Myocyte (in vitro differentiated cells): Measurements from ENCODE around the gene CEP68. TPM values are rescaled to one million over a fixed set of nuclear protein-coding genes. Genes with fewer than 3 reads are reported as not detected.
"Not testable (repeated sequence)": the region's sequence is repeated elsewhere in the genome, so short reads cannot be mapped to it uniquely, and the experiment has no call there.

Source experiments
- DNase-seq: peaks from one replicate; pipeline ENCODE4 v3.0.0-alpha.2; 2012; ENCODE audit warnings: low read depth
- total RNA-seq: library from RNA; depleted of rRNA; stranded (reverse); fragments of >200 nt; gene quantifications from 2 replicates; pipeline ENCODE4 v1.2.3, GENCODE V29; 2014

Gene CEP68
- total RNA-seq, 1 donor from 2014 or later, result 25.0 TPM

- DNase-seq, result peak; percentile 10
Measured at GRCh38 chr2:65128297-65129190, 72.3 kb downstream of the CEP68 start.

DNA sequence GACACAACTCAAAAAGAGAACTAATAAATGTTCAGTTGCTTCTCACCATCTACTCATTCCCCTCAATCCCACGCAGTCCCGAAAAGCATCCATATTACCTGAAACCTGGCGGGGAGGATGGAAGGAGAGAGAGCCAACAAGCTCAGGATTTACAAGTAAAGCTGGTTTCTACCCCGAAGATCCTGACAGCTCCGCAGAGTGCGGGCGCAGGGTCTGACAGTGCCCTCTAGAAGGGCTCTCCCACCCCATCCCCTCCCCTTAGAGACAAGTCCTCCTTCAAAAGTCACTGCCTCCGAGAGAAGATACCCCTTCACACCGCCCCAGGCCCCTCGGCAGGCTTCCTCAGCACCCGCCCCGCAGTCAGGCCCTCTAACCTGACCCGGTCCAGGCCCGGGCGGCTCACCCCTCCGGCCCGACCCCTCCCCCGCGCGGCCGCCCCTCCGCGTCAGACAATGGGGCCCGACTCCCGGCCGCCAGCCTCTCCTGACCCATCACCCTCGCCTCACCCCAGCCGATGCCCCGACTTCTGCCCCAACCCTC, 73.1 kb downstream of the CEP68 start:
- no peak for DNase-seq

DNA sequence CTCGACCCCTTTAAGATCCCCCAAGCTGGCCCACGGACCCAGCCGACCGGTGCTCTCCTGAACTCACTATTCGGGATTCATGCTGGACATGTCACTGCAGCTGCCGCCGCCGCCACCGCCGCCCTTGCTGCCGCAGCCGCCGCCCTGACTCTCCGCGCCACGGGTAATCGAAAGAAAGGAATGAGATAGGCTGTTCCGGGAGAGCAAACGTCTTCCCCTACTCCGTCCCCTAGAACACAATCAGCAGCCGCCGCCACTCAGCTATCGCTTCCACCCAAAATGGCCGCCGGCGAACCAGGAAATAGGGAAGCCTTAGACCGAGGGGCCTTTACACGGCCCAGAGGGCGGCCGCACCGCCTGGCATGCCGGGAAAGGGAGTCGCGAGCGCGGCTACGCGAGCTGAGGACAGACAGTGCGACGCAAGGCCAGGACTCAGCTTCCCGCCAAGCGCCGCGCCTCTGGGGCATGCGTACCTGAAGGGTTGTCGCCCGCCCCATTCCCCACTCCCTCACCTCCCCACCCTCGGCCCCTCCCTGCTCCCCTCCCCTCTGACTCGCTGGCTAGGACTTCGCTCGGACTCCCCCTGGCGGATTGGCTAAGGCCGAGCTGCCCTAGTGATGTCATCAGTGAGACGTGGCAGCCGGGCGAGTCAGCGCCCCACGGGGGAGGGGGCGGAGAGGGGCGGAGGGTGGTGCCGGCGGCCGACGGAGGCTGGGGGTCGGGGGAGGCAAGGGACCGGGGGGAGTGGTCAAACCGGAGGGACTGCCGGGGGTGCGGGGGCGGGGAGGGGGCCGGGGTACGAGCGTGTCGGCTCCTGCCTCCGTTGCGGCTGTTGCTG, 73.8 kb downstream of the CEP68 start, which contains the start of gene RAB1A:
Gene RAB1A, minus strand, starts transcription at position 281 of the 838 bp plus-strand sequence. Its CDS starts 191 bp downstream, at position 90.
- peak; percentile 100 for DNase-seq

GRCh38 chr2:65130664-65131175, 74.5 kb downstream of the CEP68 start:
- DNase-seq, result no peak

GRCh38 chr2:65132930-65133329, 76.7 kb downstream of the CEP68 start:
- DNase-seq, result not testable (repeated sequence)

GRCh38 chr2:65133626-65134025, 77.4 kb downstream of the CEP68 start:
- no peak for DNase-seq

DNA sequence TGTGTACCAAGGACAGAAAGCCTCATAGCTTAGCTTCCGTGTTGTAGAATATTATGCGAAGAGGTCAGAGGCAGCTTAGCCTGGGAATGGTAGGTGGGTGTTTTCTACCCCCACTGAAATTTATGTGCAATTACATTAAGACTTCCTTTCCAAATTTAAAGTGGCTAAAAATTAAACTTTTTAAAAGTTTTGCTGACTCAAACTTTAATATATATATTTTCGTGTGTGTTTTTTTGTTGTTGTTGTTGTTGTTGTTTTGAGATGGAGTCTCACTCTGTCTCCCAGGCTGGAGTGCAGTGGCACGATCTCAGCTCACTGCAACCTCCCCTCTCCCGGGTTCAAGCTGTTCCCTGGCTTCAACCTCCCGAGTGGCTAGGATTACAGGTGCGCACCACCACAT, 77.9 kb downstream of the CEP68 start:
- DNase-seq, result no peak

DNA sequence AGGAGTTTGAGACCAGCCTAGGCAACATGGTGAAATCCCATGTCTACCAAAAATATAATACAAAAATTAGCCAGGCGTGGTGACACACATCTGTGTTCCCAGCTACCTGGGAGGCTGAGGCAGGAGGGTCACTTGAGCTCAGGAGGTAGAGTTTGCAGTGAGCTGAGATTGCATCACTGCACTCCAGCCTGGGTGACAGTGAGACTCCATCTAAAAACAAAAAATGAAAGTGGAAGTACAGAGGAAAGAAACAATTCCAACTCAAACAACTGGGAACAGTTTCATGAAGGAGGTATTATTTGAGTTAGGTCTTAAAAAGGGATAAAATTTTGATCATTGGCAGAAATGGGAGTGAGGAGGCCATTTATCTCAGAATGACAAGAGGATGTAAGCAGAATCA, 80.0 kb downstream of the CEP68 start:
- no peak for DNase-seq

Other genes with a start within 250 kb of the CEP68 start
- 17.1 and 29.1 TPM in 2 replicates for gene SLC1A4, start 67.0 kb upstream of the CEP68 start, total RNA-seq
- 72.4 and 117 TPM in 2 replicates for gene RAB1A, start 73.7 kb downstream of the CEP68 start, total RNA-seq
- gene ACTR2, start 171.4 kb downstream of the CEP68 start, total RNA-seq, result 58.5 and 62.7 TPM in 2 replicates